Trophoblast cell (in vitro differentiated cells and primary cell): ENCODE results near the gene WDR38.

Source experiments
- DNase-seq, 2 donors: peaks; one replicate each; pipeline ENCODE4 v3.0.0-alpha.2; 2016
- H2AFZ ChIP-seq: 2 replicates; pipeline ENCODE4 v1.6.1; 2013; ENCODE audit warnings: low read length, moderate library complexity, mild to moderate bottlenecking; ENCODE audit not compliant: insufficient read depth, poor library complexity
- H2AK5ac ChIP-seq: 2 replicates; pipeline ENCODE4 v1.6.1; 2013; ENCODE audit warnings: mild to moderate bottlenecking, low read length
- H2BK120ac ChIP-seq: 2 replicates; pipeline ENCODE4 v1.6.1; 2013; ENCODE audit warnings: low read length, mild to moderate bottlenecking, moderate library complexity; ENCODE audit not compliant: insufficient read depth, poor library complexity
- H2BK12ac ChIP-seq: 2 replicates; pipeline ENCODE4 v1.6.1; 2013; ENCODE audit warnings: mild to moderate bottlenecking, low read length, moderate library complexity
- H2BK5ac ChIP-seq: 2 replicates; pipeline ENCODE4 v1.6.1; 2013; ENCODE audit warnings: low read length, low read depth, moderate library complexity, mild to moderate bottlenecking; ENCODE audit not compliant: poor library complexity
- H3K14ac ChIP-seq: 2 replicates; pipeline ENCODE4 v1.6.1; 2013; ENCODE audit warnings: mild to moderate bottlenecking, low read length
- H3K18ac ChIP-seq: 2 replicates; pipeline ENCODE4 v1.6.1; 2013; ENCODE audit warnings: mild to moderate bottlenecking, low read length
- H3K23ac ChIP-seq: 2 replicates; pipeline ENCODE4 v1.6.1; 2013; ENCODE audit warnings: low read length
- H3K27ac ChIP-seq: 2 replicates; pipeline ENCODE4 v1.5.1; 2013; ENCODE audit warnings: low read depth, mild to moderate bottlenecking, inconsistent platforms, low read length, moderate library complexity
- H3K27me3 ChIP-seq: 2 replicates; pipeline ENCODE4 v1.6.1; 2013; ENCODE audit warnings: inconsistent platforms, mild to moderate bottlenecking, low read length, moderate library complexity; ENCODE audit not compliant: insufficient read depth
- H3K36me3 ChIP-seq, 2 experiments: 1 replicate in 1 of 2; 2 replicates in 1 of 2; pipeline ENCODE4 v1.6.1; 2013; ENCODE audit warnings: low read length in 2 of 2, mild to moderate bottlenecking in 2 of 2, moderate library complexity in 1 of 2; ENCODE audit not compliant: insufficient read depth in 2 of 2, control insufficient read depth in 1 of 2
- H3K4ac ChIP-seq: 2 replicates; pipeline ENCODE4 v1.6.1; 2013; ENCODE audit warnings: low read depth, mild to moderate bottlenecking, low read length, moderate library complexity
- H3K4me1 ChIP-seq, 2 experiments: 1 replicate in 1 of 2; 2 replicates in 1 of 2; pipeline ENCODE4 v1.6.1; 2013; ENCODE audit warnings: low read length in 2 of 2, mild to moderate bottlenecking in 2 of 2, moderate library complexity in 1 of 2; ENCODE audit not compliant: insufficient read depth in 2 of 2, control insufficient read depth in 1 of 2
- H3K4me2 ChIP-seq: 2 replicates; pipeline ENCODE4 v1.6.1; 2013; ENCODE audit warnings: inconsistent platforms, mild to moderate bottlenecking, low read length, moderate library complexity
- H3K4me3 ChIP-seq: 2 replicates; pipeline ENCODE4 v1.5.1; 2013; ENCODE audit warnings: mild to moderate bottlenecking, low read depth, low read length, inconsistent platforms
- H3K79me1 ChIP-seq: one replicate; pipeline ENCODE4 v1.6.1; 2013; ENCODE audit warnings: low read length
- H3K79me2 ChIP-seq: 2 replicates; pipeline ENCODE4 v1.6.1; 2013; ENCODE audit warnings: low read length, mild to moderate bottlenecking; ENCODE audit not compliant: control insufficient read depth, insufficient read depth, poor library complexity
- H3K9ac ChIP-seq: 2 replicates; pipeline ENCODE4 v1.6.1; 2013; ENCODE audit warnings: mild to moderate bottlenecking, low read length
- H3K9me3 ChIP-seq: 2 replicates; pipeline ENCODE4 v1.6.1; 2013; ENCODE audit warnings: low read depth, mild to moderate bottlenecking, control low read depth, inconsistent platforms, low read length; ENCODE audit not compliant: insufficient read depth
- H4K12ac ChIP-seq: 2 replicates; pipeline ENCODE4 v1.6.1; 2013; ENCODE audit warnings: low read depth, mild to moderate bottlenecking, low read length, moderate library complexity
- H4K8ac ChIP-seq: 2 replicates; pipeline ENCODE4 v1.6.1; 2013; ENCODE audit warnings: low read depth, mild to moderate bottlenecking, low read length, moderate library complexity
- H4K91ac ChIP-seq: one replicate; pipeline ENCODE4 v1.6.1; 2013; ENCODE audit warnings: low read depth, mild to moderate bottlenecking, low read length, moderate library complexity
- WGBS: extraction: QIAGEN DNeasy Blood & Tissue Kit; methylation state at CpG from one replicate; pipeline ENCODE4 v1.1.7; 2013; ENCODE audit warnings: missing lambda C conversion rate; ENCODE audit not compliant: insufficient read length, insufficient coverage; ENCODE audit errors: extremely low coverage; 5-methylcytosine and 5-hydroxymethylcytosine counted together

The WDR38 gene

DNA sequence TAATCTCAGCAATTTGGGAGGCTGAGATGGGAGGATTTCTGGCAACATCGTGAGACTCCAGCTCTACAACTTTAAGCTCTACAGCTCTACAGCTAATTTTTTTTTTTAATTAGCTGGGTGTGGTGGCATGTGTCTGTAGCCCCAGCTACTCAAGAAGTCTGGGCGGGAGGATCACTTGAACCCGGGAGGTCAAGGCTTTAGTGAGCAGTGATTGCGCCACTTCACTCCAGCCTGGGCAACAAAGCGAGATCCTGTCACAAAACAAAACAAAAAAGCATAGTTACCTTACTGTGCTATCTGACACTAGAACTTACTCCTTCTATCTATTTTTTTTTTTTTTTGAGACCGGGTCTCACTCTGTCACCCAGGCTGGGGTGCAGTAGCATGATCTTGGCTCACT, 6.3 kb upstream of the WDR38 start:
- no peak overlapping the region for H3K14ac ChIP-seq
- H3K27ac ChIP-seq = no peak overlapping the region
- H3K27me3 ChIP-seq = no peaks in the 10 kb centered on the region
- no peak overlapping the region for H2AK5ac ChIP-seq
- H4K8ac ChIP-seq = no peak overlapping the region
- H2AFZ ChIP-seq = no peak overlapping the region
- H3K23ac ChIP-seq = no peak overlapping the region
- no peak overlapping the region for H4K91ac ChIP-seq
- no peak overlapping the region for H3K18ac ChIP-seq
- H3K9ac ChIP-seq = no peak overlapping the region
- H2BK120ac ChIP-seq = no peak overlapping the region
- no peak overlapping the region for H3K4me3 ChIP-seq
- peaks cover 17% of the 10 kb centered on the region for H3K79me1 ChIP-seq
- H3K4me1 ChIP-seq = peaks cover 10 to 15% of the 10 kb centered on the region in 2 experiments
- H2BK5ac ChIP-seq = no peak overlapping the region
- H3K79me2 ChIP-seq = peaks cover 8% of the 10 kb centered on the region
- no peaks in the 10 kb centered on the region for H3K36me3 ChIP-seq
- no peak overlapping the region for H3K4ac ChIP-seq
- WGBS = no CpG with 5 or more reads among the region's 6 CpGs
- no peak overlapping the region for H4K12ac ChIP-seq
- DNase-seq = no peak
- H3K4me2 ChIP-seq = no peak overlapping the region
- peak overlapping the region; percentile 17 for H2BK12ac ChIP-seq
- no peaks in the 10 kb centered on the region for H3K9me3 ChIP-seq

DNA sequence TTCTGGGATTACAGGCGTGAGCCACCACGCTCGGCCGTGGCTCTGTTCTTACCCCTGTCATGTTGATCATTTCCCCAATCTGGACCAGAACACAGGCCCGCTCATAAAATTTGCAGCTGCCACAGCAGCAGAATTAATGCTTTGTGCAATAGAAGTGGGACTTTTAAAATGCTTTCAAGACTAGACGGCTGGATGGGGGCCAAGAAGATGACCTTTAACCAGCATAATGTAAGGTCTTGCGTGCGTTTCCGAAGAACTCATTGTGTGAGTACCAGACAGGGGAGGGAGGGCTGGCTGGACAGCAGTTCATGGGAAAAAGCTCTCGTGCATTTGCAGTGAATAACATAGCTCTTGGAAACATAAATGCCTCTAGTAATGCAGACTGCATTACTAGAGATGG, 3.5 kb upstream of the WDR38 start:
- no peak for DNase-seq
- H3K4me1 ChIP-seq = peaks cover 18 to 19% of the 10 kb centered on the region in 2 experiments
- no peaks in the 10 kb centered on the region for H3K27me3 ChIP-seq
- no peak overlapping the region for H3K18ac ChIP-seq
- no peaks in the 10 kb centered on the region for H3K36me3 ChIP-seq
- WGBS = no CpG with 5 or more reads among the region's 10 CpGs
- H3K9ac ChIP-seq = no peak overlapping the region
- H2BK120ac ChIP-seq = no peak overlapping the region
- H3K4me3 ChIP-seq = no peak overlapping the region
- peaks cover 26% of the 10 kb centered on the region for H3K79me1 ChIP-seq
- H3K4ac ChIP-seq = no peak overlapping the region
- no peak overlapping the region for H2AFZ ChIP-seq
- H2AK5ac ChIP-seq = no peak overlapping the region
- H4K8ac ChIP-seq = no peak overlapping the region
- H3K79me2 ChIP-seq = peaks cover 9% of the 10 kb centered on the region
- H3K9me3 ChIP-seq = no peaks in the 10 kb centered on the region
- H3K23ac ChIP-seq = no peak overlapping the region
- no peak overlapping the region for H4K12ac ChIP-seq
- peak overlapping the region; percentile 70 for H2BK5ac ChIP-seq
- H4K91ac ChIP-seq = no peak overlapping the region
- H3K4me2 ChIP-seq = no peak overlapping the region
- H2BK12ac ChIP-seq = no peak overlapping the region
- no peak overlapping the region for H3K14ac ChIP-seq
- H3K27ac ChIP-seq = peak overlapping the region; percentile 63

DNA sequence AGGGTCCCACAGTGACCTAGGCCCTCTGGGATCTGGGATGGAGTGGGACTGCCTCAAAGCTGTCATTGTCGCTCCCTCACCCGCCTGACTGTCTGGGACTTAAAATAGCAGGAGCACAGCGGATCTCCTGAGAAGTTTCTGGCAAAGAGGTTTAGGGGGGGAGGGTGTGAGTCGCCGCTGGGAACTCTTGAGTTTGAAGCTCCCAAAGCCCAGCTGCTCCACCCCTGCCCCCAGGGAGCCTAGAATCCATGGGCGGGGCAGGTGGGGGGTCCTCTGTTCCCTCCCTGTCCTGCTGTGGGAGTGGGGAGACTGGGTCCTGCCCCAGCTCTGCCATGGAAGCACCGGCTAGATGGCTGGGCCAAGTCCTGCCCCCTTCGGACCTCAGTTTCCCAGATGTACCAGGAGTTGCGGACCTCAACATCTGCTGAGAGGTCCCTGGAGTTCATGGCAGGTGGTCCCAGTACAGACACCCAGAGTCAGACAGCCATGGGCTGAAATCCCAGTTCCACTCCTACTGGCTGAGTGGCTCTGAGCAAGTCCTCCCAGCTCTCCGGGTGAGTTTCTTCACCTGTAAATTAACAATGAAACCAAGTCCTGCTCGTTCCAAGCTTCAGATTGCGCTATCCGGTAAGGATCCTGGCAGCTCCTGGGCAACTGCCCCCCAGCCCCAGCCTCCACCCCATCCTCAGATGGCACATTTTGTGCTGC, 985 bp upstream of the WDR38 start:
- Histone ChIP-seq H3K18ac (peak overlapping the region; percentile 89), H4K12ac (peak overlapping the region; percentile 46), H3K9ac (no peak overlapping the region), H3K14ac (peak overlapping the region; percentile 92), H3K4me2 (peak overlapping the region; percentile 95), H3K27me3 (no peaks in the 10 kb centered on the region), H4K8ac (peak overlapping the region; percentile 77), H3K4me1 (peaks cover 18 to 19% of the 10 kb centered on the region in 2 experiments), H3K79me2 (peaks cover 9% of the 10 kb centered on the region), H3K23ac (no peak overlapping the region), H2BK12ac (peak overlapping the region; percentile 81), H3K4ac (peak overlapping the region; percentile 57), H2BK120ac (peak overlapping the region; percentile 96), H2AFZ (peak overlapping the region; percentile 91), H2AK5ac (peak overlapping the region; percentile 97), H3K27ac (peak overlapping the region; percentile 1), H3K36me3 (peaks cover 9 to 12% of the 10 kb centered on the region in 2 experiments), H4K91ac (peak overlapping the region; percentile 98), H3K9me3 (no peaks in the 10 kb centered on the region), H3K79me1 (peaks cover 26% of the 10 kb centered on the region), H3K4me3 (no peak overlapping the region), H2BK5ac (peak overlapping the region; percentile 60)
- no peak for DNase-seq
- no CpG with 5 or more reads among the region's 13 CpGs for WGBS

DNA sequence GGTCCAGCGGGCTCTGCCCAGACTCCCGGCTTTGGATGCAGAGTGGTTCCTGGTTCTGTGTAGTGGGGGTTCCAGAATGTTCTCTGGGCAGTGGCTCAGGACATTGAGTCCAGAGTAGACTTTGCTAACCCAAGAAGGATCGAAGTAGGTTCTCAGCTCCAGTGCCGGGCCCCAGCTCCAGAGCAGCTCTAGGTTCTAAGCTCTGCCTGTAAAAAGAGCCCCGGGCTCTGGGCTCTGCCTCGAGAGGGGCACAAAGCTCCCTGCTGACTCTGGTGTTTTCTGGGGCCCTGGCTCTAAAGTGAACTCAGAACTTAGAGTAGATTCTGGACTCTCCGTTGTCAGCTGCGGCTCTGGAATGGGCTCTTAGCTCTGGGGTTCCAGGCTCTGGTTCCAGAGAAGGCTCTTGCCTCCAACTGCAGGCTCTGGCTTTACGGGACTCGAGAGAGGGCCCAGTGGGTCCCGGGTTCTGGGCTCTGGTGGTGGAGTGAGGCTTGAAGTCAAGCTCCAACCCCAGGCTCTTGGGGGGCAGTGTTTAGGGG, 414 bp downstream of the WDR38 start:
- no peaks in the 10 kb centered on the region for H3K9me3 ChIP-seq
- H2BK12ac ChIP-seq = no peak overlapping the region
- H2AFZ ChIP-seq = peak overlapping the region; percentile 46
- no peak overlapping the region for H2BK120ac ChIP-seq
- H3K23ac ChIP-seq = no peak overlapping the region
- H3K4ac ChIP-seq = no peak overlapping the region
- H4K12ac ChIP-seq = no peak overlapping the region
- peak overlapping the region; percentile 95 for H3K4me2 ChIP-seq
- no peak overlapping the region for H3K9ac ChIP-seq
- H3K27ac ChIP-seq = no peak overlapping the region
- H3K79me2 ChIP-seq = peaks cover 9% of the 10 kb centered on the region
- no peak overlapping the region for H2AK5ac ChIP-seq
- no CpG with 5 or more reads among the region's 11 CpGs for WGBS
- H3K4me3 ChIP-seq = peak overlapping the region; percentile 52
- no peak for DNase-seq
- H4K91ac ChIP-seq = peak overlapping the region; percentile 98
- no peak overlapping the region for H3K14ac ChIP-seq
- H3K27me3 ChIP-seq = no peaks in the 10 kb centered on the region
- no peak overlapping the region for H2BK5ac ChIP-seq
- H4K8ac ChIP-seq = peak overlapping the region; percentile 8
- H3K4me1 ChIP-seq = peaks cover 18 to 19% of the 10 kb centered on the region in 2 experiments
- H3K36me3 ChIP-seq = peaks cover 23 to 26% of the 10 kb centered on the region in 2 experiments
- H3K18ac ChIP-seq = no peak overlapping the region
- peaks cover 26% of the 10 kb centered on the region for H3K79me1 ChIP-seq
